ENCODE data around the gene DERA. TPM values are rescaled to one million over a fixed set of nuclear protein-coding genes. Genes with fewer than 3 reads are reported as not detected.

The DERA gene
- total RNA-seq, 3 donors from 2014 or later = 28.8 to 51.7 (median 44.2) TPM

GRCh38 chr12:16086462-16086861, 175.3 kb downstream of the DERA start:
- no peak for DNase-seq (ENCODE audit: low spot score in 2 of 2)
- H3K4me1 ChIP-seq = no peaks in the 10 kb centered on the region
- intact Hi-C loops (cut with DNase I; ENCODE audit: low total_unique reads) = no loop called here
- TF ChIP-seq CTCF (IDR thresholded peaks at IDR 0.05) (no peak), POLR2AphosphoS5 (IDR thresholded peaks at IDR 0.05) (no peak), POLR2A (IDR thresholded peaks at IDR 0.05) (no peak)
- H3K9me3 ChIP-seq = no peaks in the 10 kb centered on the region
- H3K27me3 ChIP-seq = no peaks in the 10 kb centered on the region
- no peak overlapping the region for H3K27ac ChIP-seq
- no peak overlapping the region for H3K4me3 ChIP-seq
- H3K36me3 ChIP-seq = no peaks in the 10 kb centered on the region

GRCh38 chr12:16086942-16087341, 175.8 kb downstream of the DERA start:
- H3K27ac ChIP-seq = no peak overlapping the region
- intact Hi-C loops (cut with DNase I; ENCODE audit: low total_unique reads) = no loop called here
- no peak overlapping the region for H3K4me3 ChIP-seq
- H3K9me3 ChIP-seq = no peaks in the 10 kb centered on the region
- H3K4me1 ChIP-seq = no peaks in the 10 kb centered on the region
- no peaks in the 10 kb centered on the region for H3K27me3 ChIP-seq
- TF ChIP-seq POLR2A (IDR thresholded peaks at IDR 0.05) = no peak
- no peak for TF ChIP-seq CTCF (IDR thresholded peaks at IDR 0.05)
- TF ChIP-seq POLR2AphosphoS5 (IDR thresholded peaks at IDR 0.05) = no peak
- H3K36me3 ChIP-seq = no peaks in the 10 kb centered on the region
- no peak for DNase-seq (ENCODE audit: low spot score in 2 of 2)

Other genes starting within 250 kb of the DERA start
- gene EPS8, start 121.9 kb upstream of the DERA start, total RNA-seq = 100 to 1,000 TPM; 137 to 244 (median 168) TPM
- gene STRAP, start 28.9 kb upstream of the DERA start, total RNA-seq = 10 to 100 TPM; 50.1 to 60.0 (median 50.8) TPM

Data from breast epithelium (tissue), 4 donors.